AG04449 (cell line): ENCODE data around the gene PEAK1.

Experiments used
- CTCF ChIA-PET: fragments of 350-600 bp; formaldehyde crosslinking; extraction: SDS; loops from one replicate; lab custom pipeline; 2021; ENCODE audit warnings: antibody characterized with exemption; lab: Yijun Ruan, JAX
- POLR2A ChIA-PET: fragments of 400-600, 350-600 bp; formaldehyde crosslinking; extraction: SDS; loops from one replicate; lab custom pipeline; 2020; ENCODE audit warnings: antibody characterized with exemption, inconsistent platforms; lab: Yijun Ruan, JAX
- DNase-seq: peaks from one replicate; pipeline ENCODE4 v3.0.0-alpha.2; 2010; ENCODE audit warnings: low read depth, low spot score
- H3K4me3 ChIP-seq: 2 replicates; pipeline ENCODE4 v1.5.1; 2011; ENCODE audit warnings: low read depth, mild to moderate bottlenecking, control low read depth, low read length
- CTCF ChIP-seq: IDR thresholded peaks from one replicate; pipeline ENCODE4 v1.5.1; 2011; ENCODE audit warnings: mild to moderate bottlenecking, moderate library complexity, low read length, control low read depth, inconsistent platforms; ENCODE audit not compliant: insufficient read depth; ENCODE audit errors: missing control alignments

The PEAK1 gene

GRCh38 chr15:77070495-77071304 lies 349.2 kb downstream of the PEAK1 start, which contains the start of gene TSPAN3:
TSS of gene TSPAN3 (minus strand) at chr15:77071109. CDS start at chr15:77070954, 155 bp downstream.
- peak within 1 kb of the TSS; percentile 72 for H3K4me3 ChIP-seq
- no peak for TF ChIP-seq CTCF
- ChIA-PET POLR2A (interaction anchor here (0.6 to 0.7 kb wide), 3 partner anchors 32 to 458 kb away, joined by 3 read pairs; no protein-coding TSS in a partner anchor), CTCF (no interaction called here)
- no peak for DNase-seq

GRCh38 chr15:77070180-77070494 lies 349.8 kb downstream of the PEAK1 start:
- DNase-seq = no peak
- TF ChIP-seq CTCF = no peak
- CTCF ChIA-PET = interaction anchor here (1.0 to 1.2 kb wide), 2 partner anchors 35 to 49 kb away, joined by 3 to 4 read pairs; no protein-coding TSS in a partner anchor
- peak overlapping the region; percentile 72 for H3K4me3 ChIP-seq
- POLR2A ChIA-PET = no interaction called here

GRCh38 chr15:77069521-77070121 lies 350.3 kb downstream of the PEAK1 start:
- CTCF ChIA-PET = interaction anchor here (1.0 to 1.4 kb wide), 3 partner anchors 20 to 50 kb away, joined by 3 to 4 read pairs (median 3); no protein-coding TSS in a partner anchor
- no peak for TF ChIP-seq CTCF
- POLR2A ChIA-PET = no interaction called here
- DNase-seq = no peak
- H3K4me3 ChIP-seq = peak overlapping the region; percentile 72

- CTCF ChIA-PET = interaction anchor here (1.4 kb wide), 1 partner anchor 19 kb away, joined by 3 read pairs; no protein-coding TSS in a partner anchor
- no peak for DNase-seq
- POLR2A ChIA-PET = no interaction called here
- TF ChIP-seq CTCF = no peak
- H3K4me3 ChIP-seq = no peak overlapping the region
Measured at GRCh38 chr15:77068633-77069032, 351.3 kb downstream of the PEAK1 start.

GRCh38 chr15:77067691-77068367 lies 352.1 kb downstream of the PEAK1 start:
- ChIA-PET POLR2A (no interaction called here), CTCF (interaction anchor here (1.1 to 1.8 kb wide), 4 partner anchors 18 to 476 kb away, joined by 3 to 6 read pairs (median 4); no protein-coding TSS in a partner anchor)
- no peak for DNase-seq
- H3K4me3 ChIP-seq = no peak overlapping the region
- TF ChIP-seq CTCF = no peak
